Neuron (in vitro differentiated cells): ENCODE measurements around the gene PTPRM.

Experiments used
- H2AFZ ChIP-seq: one replicate; pipeline ENCODE4 v1.6.1; 2013; ENCODE audit warnings: low read depth, mild to moderate bottlenecking, inconsistent platforms, low read length, moderate library complexity
- H3K27me3 ChIP-seq: one replicate; pipeline ENCODE4 v1.6.1; 2013; ENCODE audit warnings: low read length; ENCODE audit not compliant: insufficient read depth
- H3K36me3 ChIP-seq: one replicate; pipeline ENCODE4 v1.6.1; 2013; ENCODE audit warnings: low read length; ENCODE audit not compliant: insufficient read depth
- H3K4me1 ChIP-seq: one replicate; pipeline ENCODE4 v1.6.1; 2013; ENCODE audit warnings: low read length; ENCODE audit not compliant: insufficient read depth
- H3K4me3 ChIP-seq: 2 replicates; pipeline ENCODE4 v1.5.1; 2013; ENCODE audit warnings: mild to moderate bottlenecking, low read length, moderate library complexity
- H3K9me3 ChIP-seq: one replicate; pipeline ENCODE4 v1.6.1; 2013; ENCODE audit warnings: low read length

The PTPRM gene

DNA sequence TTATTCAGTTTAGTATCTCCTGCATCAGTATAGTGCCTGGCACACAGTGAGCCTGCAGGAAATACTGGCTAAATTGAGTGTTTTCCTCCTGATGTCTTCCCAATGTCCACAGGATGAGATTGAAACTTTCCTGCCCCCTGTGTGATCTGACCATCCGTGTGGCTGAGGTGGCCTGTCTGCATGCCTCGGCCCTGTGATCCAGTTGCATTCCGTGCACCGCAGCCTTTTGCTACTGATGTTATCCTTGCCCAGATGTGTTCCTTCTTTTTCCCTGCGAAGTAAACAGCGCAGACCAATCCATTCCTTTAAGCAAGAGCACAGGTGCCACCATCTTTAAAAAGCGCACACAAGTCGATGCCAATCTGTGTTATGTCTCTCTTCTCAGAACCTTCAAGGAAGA is 462.6 kb downstream of the PTPRM start:
- Histone ChIP-seq H3K36me3 (no peaks in the 10 kb centered on the region), H3K4me1 (no peaks in the 10 kb centered on the region), H2AFZ (no peak overlapping the region), H3K27me3 (no peaks in the 10 kb centered on the region), H3K4me3 (no peak overlapping the region), H3K9me3 (no peaks in the 10 kb centered on the region)

DNA sequence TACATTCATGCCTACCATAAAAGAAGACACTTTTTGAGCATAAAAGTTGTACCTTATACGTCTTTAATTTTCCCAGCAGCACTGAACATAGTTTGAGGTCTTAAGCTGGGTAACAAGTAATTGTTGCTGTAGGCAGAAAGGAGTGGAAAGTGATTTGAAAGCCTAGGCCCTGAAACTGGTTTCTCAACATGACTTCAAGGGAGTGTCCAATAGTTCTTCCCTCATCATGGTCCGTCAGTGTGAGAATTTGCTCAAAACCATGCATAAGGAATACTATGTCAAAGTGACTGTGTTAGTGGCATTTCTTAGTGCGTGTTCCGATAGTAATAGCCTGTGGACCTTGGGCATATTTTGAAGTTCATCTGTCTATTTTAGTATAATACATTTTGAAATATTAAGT is 463.1 kb downstream of the PTPRM start:
- H2AFZ ChIP-seq = no peak overlapping the region
- no peaks in the 10 kb centered on the region for H3K36me3 ChIP-seq
- H3K4me3 ChIP-seq = no peak overlapping the region
- H3K4me1 ChIP-seq = no peaks in the 10 kb centered on the region
- no peaks in the 10 kb centered on the region for H3K27me3 ChIP-seq
- no peaks in the 10 kb centered on the region for H3K9me3 ChIP-seq

DNA sequence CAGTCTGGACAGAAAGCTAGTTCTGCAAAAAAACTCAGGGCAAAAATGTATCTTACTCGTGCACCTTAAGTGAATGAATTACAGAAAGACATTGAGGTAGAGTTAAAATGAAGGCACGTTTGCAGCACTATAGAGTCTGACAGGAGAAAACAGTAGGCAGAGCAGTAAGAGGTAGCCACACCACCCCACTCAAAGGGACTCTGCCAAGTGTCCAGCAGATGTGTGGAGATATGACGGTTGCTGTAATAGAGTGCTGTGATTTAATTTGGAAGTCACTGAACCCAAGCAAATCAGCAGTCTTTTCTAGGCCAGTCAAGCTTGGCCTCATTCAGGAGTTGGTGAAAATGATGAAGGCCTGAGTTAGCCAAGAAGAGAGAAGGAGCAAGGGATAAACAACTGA is 464.4 kb downstream of the PTPRM start:
- Histone ChIP-seq H3K4me3 (no peak overlapping the region), H3K36me3 (no peaks in the 10 kb centered on the region), H2AFZ (no peak overlapping the region), H3K9me3 (no peaks in the 10 kb centered on the region), H3K4me1 (no peaks in the 10 kb centered on the region), H3K27me3 (no peaks in the 10 kb centered on the region)

DNA sequence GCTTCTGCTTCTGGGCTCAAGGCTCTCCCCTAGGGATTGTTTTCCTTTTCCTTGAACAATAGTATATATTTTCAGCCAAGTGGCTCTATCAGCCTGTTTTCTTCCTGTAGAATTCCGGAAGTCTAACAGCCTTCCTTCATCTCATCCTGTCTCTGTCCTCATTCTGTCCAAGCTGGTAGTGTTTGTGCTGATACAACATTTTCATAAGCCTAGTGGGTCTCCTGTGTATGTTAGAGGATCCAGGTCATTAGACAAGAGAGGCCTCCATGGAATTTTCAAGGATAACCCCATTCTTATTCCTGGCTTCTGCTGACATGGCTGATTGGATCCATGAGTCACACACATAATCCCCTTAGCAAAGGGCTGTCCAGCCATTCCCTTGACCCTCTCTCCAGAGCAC is 467.6 kb downstream of the PTPRM start:
- Histone ChIP-seq H3K4me1 (no peaks in the 10 kb centered on the region), H3K27me3 (no peaks in the 10 kb centered on the region), H3K4me3 (no peak overlapping the region), H3K36me3 (no peaks in the 10 kb centered on the region), H2AFZ (no peak overlapping the region), H3K9me3 (no peaks in the 10 kb centered on the region)

DNA sequence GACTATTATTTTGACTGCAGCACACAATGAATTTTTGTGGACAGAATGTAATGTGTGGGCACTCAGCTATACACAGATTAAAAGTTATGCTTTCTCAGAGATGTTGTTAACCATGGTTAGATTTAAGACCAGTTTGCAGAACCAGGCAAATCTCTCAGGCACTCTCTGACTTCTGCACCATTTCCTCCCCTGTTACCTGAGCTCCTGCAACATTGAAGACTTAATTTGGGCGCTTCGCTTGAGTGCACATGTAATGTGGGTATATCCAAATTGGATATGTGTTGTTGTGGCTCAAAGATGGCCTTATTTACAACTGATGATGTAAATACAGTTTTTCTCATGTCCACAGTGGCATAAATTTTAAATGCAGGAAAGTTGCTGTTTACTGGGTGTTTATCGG is 469.4 kb downstream of the PTPRM start:
- H3K9me3 ChIP-seq = no peaks in the 10 kb centered on the region
- H3K36me3 ChIP-seq = no peaks in the 10 kb centered on the region
- H3K4me3 ChIP-seq = no peak overlapping the region
- H2AFZ ChIP-seq = no peak overlapping the region
- H3K4me1 ChIP-seq = no peaks in the 10 kb centered on the region
- H3K27me3 ChIP-seq = no peaks in the 10 kb centered on the region

DNA sequence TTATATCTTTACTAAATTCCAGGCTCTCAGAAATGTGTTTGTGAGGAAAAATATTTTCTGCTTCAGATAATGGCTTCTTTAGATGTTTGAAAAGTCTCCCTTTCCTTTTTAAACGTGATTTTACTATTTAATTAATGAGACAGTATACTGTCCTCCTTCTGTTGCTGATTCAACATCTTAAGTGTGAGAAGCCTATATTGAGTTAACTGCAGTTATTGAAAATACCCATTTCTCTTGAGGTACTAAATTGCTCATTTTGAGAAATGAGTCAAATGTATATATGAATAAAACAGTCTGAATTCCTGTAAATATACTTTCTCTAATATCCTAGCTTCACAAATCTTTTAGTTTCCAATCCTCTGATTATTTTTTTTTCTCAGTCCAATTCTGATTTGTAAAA is 470.2 kb downstream of the PTPRM start:
- Histone ChIP-seq H2AFZ (no peak overlapping the region), H3K4me3 (no peak overlapping the region), H3K27me3 (no peaks in the 10 kb centered on the region), H3K36me3 (no peaks in the 10 kb centered on the region), H3K9me3 (no peaks in the 10 kb centered on the region), H3K4me1 (no peaks in the 10 kb centered on the region)

DNA sequence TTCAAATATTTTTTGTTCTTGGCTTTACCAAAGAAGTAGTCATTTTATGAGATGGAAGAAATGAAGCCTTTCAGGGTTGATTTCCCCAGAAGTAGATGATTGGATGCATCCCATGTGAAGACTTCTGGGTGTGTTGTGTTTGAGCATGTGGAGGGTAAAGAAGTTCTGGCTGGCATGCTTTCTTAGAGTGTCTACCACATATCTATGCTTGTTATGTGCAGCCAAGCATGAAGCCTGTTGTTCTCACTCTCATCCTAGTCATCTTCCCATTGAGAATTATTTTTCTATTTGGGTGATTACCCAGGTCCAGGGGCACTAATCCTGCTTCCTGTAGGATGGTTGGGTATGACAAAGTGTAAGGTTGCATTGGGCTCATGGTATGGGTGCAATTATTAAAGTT is 472.9 kb downstream of the PTPRM start:
- no peak overlapping the region for H3K4me3 ChIP-seq
- no peak overlapping the region for H2AFZ ChIP-seq
- H3K36me3 ChIP-seq = no peaks in the 10 kb centered on the region
- H3K4me1 ChIP-seq = no peaks in the 10 kb centered on the region
- no peaks in the 10 kb centered on the region for H3K27me3 ChIP-seq
- no peaks in the 10 kb centered on the region for H3K9me3 ChIP-seq

DNA sequence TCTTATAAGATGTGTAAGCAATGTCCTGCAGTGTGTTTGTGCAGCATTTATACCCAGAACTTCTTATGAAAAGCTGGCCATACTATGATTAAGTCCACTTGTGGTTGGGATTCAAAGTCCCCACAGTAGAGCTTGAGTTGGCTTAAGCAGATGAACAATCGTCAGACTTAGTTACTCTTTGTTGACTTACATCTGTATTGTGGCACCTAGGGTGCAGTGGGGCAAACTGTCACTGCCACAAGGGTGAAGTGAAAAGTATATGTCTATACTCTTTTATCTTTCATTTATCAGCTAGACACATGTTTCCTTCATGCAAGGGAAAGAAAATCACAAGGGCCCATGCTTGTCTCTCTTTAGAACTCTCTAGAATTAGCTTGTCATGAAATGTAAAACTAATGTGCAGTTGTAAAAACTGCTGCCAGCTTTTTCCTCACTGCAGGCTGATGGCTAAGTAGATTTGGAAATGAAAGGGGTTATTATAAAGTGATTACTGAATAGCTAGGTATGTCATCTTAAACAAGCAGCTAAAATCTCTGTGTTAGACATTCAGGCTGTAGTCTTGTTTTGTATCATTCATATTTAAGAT is 474.5 kb downstream of the PTPRM start:
- no peaks in the 10 kb centered on the region for H3K4me1 ChIP-seq
- H3K4me3 ChIP-seq = no peak overlapping the region
- no peaks in the 10 kb centered on the region for H3K27me3 ChIP-seq
- no peaks in the 10 kb centered on the region for H3K36me3 ChIP-seq
- H3K9me3 ChIP-seq = no peaks in the 10 kb centered on the region
- no peak overlapping the region for H2AFZ ChIP-seq

DNA sequence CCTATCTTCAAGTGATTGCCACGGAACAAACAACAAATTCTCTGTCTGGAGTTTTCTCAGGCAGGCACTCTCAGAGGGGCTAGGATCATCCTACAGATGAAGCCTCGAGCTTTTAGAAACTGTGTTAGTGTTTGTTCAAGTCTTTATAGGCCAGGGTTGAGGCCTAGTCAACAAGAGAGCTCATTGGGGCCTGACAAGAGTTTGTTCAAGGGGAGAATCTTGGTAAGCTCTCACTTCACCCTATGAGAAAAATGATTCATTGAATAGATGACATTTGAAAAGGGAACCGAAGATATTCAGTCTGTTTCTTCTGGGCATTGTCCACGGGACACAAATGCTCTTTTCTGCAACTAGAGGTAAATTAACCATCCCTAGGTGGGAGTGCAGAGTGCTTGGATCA is 476.9 kb downstream of the PTPRM start:
- Histone ChIP-seq H3K36me3 (no peaks in the 10 kb centered on the region), H3K4me1 (no peaks in the 10 kb centered on the region), H3K9me3 (no peaks in the 10 kb centered on the region), H3K4me3 (no peak overlapping the region), H3K27me3 (no peaks in the 10 kb centered on the region), H2AFZ (no peak overlapping the region)

DNA sequence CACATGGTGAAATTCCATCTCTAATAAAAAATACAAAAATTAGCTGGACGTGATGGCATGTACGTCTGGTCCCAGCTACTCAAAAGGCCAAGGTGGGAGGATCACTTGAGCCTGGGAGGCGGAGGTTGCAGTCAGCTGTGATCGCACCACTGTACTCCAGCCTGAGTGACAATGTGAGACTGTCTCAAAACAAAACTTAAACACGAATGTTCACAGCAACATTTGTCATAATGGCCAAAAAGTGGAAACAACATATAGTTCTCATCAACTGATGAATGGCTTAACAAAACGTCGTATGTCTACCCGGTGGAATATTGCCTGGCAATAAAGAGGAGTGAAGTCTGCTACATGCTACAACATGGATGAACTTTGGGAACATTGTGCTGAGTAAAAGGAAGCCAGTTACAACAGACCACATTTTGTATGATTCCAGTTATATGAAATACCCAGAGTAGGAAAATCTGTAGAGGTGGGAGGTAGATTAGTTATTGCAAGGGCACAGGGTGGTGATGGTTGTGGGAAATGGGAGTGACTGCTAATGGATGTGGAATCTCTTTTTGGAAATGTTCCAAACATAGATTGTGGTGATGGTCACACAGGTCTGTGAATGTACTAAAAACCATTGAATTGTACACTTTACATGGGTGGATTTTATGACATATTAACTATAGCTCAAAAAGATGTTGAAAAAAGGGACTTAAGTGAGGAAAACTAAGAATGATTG is 478.2 kb downstream of the PTPRM start:
- Histone ChIP-seq H3K4me1 (no peaks in the 10 kb centered on the region), H3K36me3 (no peaks in the 10 kb centered on the region), H3K4me3 (no peak overlapping the region), H3K9me3 (no peaks in the 10 kb centered on the region), H2AFZ (no peak overlapping the region), H3K27me3 (no peaks in the 10 kb centered on the region)

DNA sequence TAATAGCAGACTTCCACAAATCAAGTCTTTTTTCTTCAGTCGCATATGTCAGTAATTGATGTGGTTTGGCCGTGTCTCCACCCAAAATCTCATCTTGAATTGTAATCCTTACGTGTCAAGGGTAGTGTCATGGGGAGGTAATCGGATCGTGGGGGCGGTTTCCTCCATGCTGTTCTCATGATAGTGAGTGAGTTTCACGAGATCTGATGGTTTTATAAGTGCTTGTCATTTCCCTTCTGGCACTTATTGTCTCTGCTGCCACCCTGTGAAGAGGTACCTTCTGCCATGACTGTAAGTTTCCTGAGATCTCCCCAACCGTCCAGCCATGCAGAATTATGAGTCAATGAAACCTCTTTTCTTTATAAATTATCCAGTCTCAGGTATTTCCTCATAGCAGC is 478.8 kb downstream of the PTPRM start:
- H3K4me1 ChIP-seq = no peaks in the 10 kb centered on the region
- no peak overlapping the region for H3K4me3 ChIP-seq
- H2AFZ ChIP-seq = no peak overlapping the region
- H3K9me3 ChIP-seq = no peaks in the 10 kb centered on the region
- no peaks in the 10 kb centered on the region for H3K27me3 ChIP-seq
- no peaks in the 10 kb centered on the region for H3K36me3 ChIP-seq

DNA sequence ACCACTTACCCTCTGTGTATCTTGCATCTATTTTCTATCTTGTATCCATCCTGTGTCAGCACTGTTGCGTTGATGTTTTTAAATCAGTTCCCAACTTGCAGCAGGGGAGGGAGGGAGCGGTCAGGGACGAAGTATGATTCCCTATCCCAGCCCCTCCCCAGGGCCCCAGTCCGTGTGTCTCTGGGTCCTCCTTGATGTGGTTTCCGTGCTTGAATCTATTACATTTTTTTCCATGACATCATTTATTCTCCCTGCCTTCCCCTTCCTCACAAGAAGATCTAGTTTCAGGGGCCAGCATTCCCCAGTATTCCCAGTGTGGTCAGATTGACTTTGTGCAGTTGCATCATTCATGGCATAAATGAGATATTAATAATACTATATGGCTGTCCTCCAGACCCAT is 479.3 kb downstream of the PTPRM start:
- no peaks in the 10 kb centered on the region for H3K36me3 ChIP-seq
- no peak overlapping the region for H3K4me3 ChIP-seq
- no peak overlapping the region for H2AFZ ChIP-seq
- H3K4me1 ChIP-seq = no peaks in the 10 kb centered on the region
- no peaks in the 10 kb centered on the region for H3K9me3 ChIP-seq
- no peaks in the 10 kb centered on the region for H3K27me3 ChIP-seq

DNA sequence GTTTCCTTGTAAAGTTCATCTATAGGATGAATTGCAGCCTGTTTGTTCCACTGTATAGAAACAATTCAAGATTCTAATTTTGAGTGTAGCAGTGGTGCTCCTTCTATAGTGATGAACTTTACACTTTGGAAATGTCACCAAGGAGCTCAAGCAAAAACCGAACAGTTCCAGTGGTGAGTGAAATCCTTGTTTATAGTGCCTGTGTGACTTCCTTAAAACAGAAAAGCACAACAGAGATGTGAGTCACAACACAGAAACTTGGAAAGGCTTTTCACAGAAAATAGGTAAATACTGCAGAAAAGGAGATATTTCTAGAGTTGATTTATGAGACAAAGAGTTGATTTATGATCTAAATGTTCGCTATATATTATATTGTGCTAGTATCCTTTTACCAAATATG is 482.0 kb downstream of the PTPRM start:
- Histone ChIP-seq H3K4me3 (no peak overlapping the region), H3K27me3 (no peaks in the 10 kb centered on the region), H3K9me3 (no peaks in the 10 kb centered on the region)

More for the DNA sequence above, 482.0 kb downstream of the PTPRM start:
- no peaks in the 10 kb centered on the region for H3K36me3 ChIP-seq
- H2AFZ ChIP-seq = no peak overlapping the region
- no peaks in the 10 kb centered on the region for H3K4me1 ChIP-seq
